G401.6 (cell line): Measurements from ENCODE around the gene SLC7A6OS.

Experiments
- FAIRE-seq: peaks from 2 replicates; lab custom pipeline; 2012; peaks lifted over from hg19 to GRCh38; lab: Jason Lieb, UNC

The SLC7A6OS gene

GRCh38 chr16:68251832-68252231 is 58.9 kb downstream of the SLC7A6OS start:
- no peak for FAIRE-seq

- no peak for FAIRE-seq
Measured at GRCh38 chr16:68250951-68251350, 59.8 kb downstream of the SLC7A6OS start.

GRCh38 chr16:68249371-68249770 is 61.4 kb downstream of the SLC7A6OS start:
- no peak for FAIRE-seq
